Measurements from ENCODE around the gene LIN7A. TPM values are rescaled to one million over a fixed set of nuclear protein-coding genes. Genes with fewer than 3 reads are reported as not detected.

Gene LIN7A
- total and polyA plus RNA-seq, 12 donors, result 0.35 to 6.0 (median 2.7) TPM

GRCh38 chr12:80901661-80902060 lies 36.1 kb downstream of the LIN7A start:
- Histone ChIP-seq H3K36me3 (replicated peaks in 1 of 2) (no peaks in the 10 kb centered on the region), H3K9me3 (replicated peaks in 1 of 3) (no peaks in the 10 kb centered on the region), H3K27ac (no peak overlapping the region), H3K4me3 (no peak overlapping the region), H3K4me1 (replicated peaks in 1 of 2) (no peaks in the 10 kb centered on the region), H3K27me3 (no peaks in the 10 kb centered on the region)
- 18 to 41% (median 29%) methylated on average over 1 of the region's 1 CpG for WGBS, 4 donors
- no peak for TF ChIP-seq POLR2A (IDR thresholded peaks at IDR 0.05)
- TF ChIP-seq CTCF (IDR thresholded peaks at IDR 0.05), result no peak
- intact Hi-C loops (cut with DNase I), result no loop called here
- DNase-seq, result no peak

GRCh38 chr12:80895240-80895639 lies 42.5 kb downstream of the LIN7A start:
- intact Hi-C loops (cut with DNase I), result no loop called here
- Histone ChIP-seq H3K9me3 (replicated peaks in 1 of 3) (no peaks in the 10 kb centered on the region), H3K27me3 (no peaks in the 10 kb centered on the region), H3K4me3 (no peak overlapping the region), H3K27ac (no peak overlapping the region), H3K4me1 (replicated peaks in 1 of 2) (no peaks in the 10 kb centered on the region), H3K36me3 (replicated peaks in 1 of 2) (no peaks in the 10 kb centered on the region)
- no peak for DNase-seq
- 77 to 86% (median 82%) methylated on average over 3 of the region's 3 CpGs for WGBS, 4 donors
- no peak for TF ChIP-seq POLR2A (IDR thresholded peaks at IDR 0.05)
- no peak for TF ChIP-seq CTCF (IDR thresholded peaks at IDR 0.05)

DNA sequence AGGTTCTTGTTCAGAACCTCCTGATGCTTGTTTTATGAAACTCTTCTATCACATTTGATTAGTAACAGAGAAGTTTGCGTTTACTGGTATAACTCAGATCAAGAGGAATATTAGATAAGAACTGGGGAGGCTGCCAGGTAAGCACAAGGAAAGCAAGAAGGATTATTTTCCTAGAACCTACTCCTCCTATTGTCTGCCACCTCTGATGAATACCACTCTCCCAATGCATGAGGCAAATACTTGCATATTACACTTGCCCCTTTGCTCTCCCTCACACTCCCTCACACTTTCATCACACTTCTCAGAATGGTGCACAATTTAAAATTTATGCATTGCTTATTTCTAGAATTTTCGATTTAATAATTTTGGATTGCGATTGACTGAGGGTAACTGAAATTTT lies 43.6 kb downstream of the LIN7A start:
- no peak overlapping the region for H3K27ac ChIP-seq
- intact Hi-C loops (cut with DNase I), result no loop called here
- no peaks in the 10 kb centered on the region for H3K27me3 ChIP-seq
- TF ChIP-seq CTCF (IDR thresholded peaks at IDR 0.05) (no peak), POLR2A (IDR thresholded peaks at IDR 0.05) (no peak)
- H3K4me1 ChIP-seq (replicated peaks in 1 of 2), result no peaks in the 10 kb centered on the region
- no peak for DNase-seq
- H3K4me3 ChIP-seq, result no peak overlapping the region
- 70 to 77% (median 72%) methylated on average over 3 of the region's 3 CpGs for WGBS, 4 donors
- no peaks in the 10 kb centered on the region for H3K9me3 ChIP-seq (replicated peaks in 1 of 3)
- no peaks in the 10 kb centered on the region for H3K36me3 ChIP-seq (replicated peaks in 1 of 2)

- no peaks in the 10 kb centered on the region for H3K4me1 ChIP-seq (replicated peaks in 1 of 2)
- no peaks in the 10 kb centered on the region for H3K36me3 ChIP-seq (replicated peaks in 1 of 2)
- WGBS, 4 donors, result 47 to 51% (median 50%) methylated on average over 7 of the region's 7 CpGs
- DNase-seq, result no peak
- no peak overlapping the region for H3K27ac ChIP-seq
- no peak overlapping the region for H3K4me3 ChIP-seq
- intact Hi-C loops (cut with DNase I), result no loop called here
- no peak for TF ChIP-seq CTCF (IDR thresholded peaks at IDR 0.05)
- TF ChIP-seq POLR2A (IDR thresholded peaks at IDR 0.05), result no peak
- no peaks in the 10 kb centered on the region for H3K27me3 ChIP-seq
- no peaks in the 10 kb centered on the region for H3K9me3 ChIP-seq (replicated peaks in 1 of 3)
Observed at GRCh38 chr12:80892597-80893445, 44.9 kb downstream of the LIN7A start.

Data from adrenal gland (tissue), 12 donors.